BE2C (cell line): ENCODE results near the gene MXD4.

Experiments used
- DNase-seq: peaks from one replicate; pipeline ENCODE4 v3.0.0-alpha.2; 2020
- H3K27me3 ChIP-seq: fragments of 250-450 bp; sonication (Bioruptor Pico); 2 replicates; pipeline ENCODE4 v1.5.1; 2020; ENCODE audit warnings: mild to moderate bottlenecking
- H3K36me3 ChIP-seq: fragments of 250-450 bp; sonication (Bioruptor Pico); 2 replicates; pipeline ENCODE4 v1.5.1; 2020; ENCODE audit warnings: mild to moderate bottlenecking
- H3K4me1 ChIP-seq: fragments of 250-450 bp; sonication (Bioruptor Pico); 2 replicates; pipeline ENCODE4 v1.5.1; 2020
- H3K4me3 ChIP-seq: 2 replicates; pipeline ENCODE4 v1.5.1; 2011; ENCODE audit warnings: low read depth, low read length
- H3K9me3 ChIP-seq: fragments of 250-450 bp; sonication (Bioruptor Pico); 2 replicates; pipeline ENCODE4 v1.5.1; 2020
- TF ChIP-seq, protein P1 (sequence below): IDR thresholded peaks from 2 replicates; pipeline ENCODE4 v1.5.1; 2012; ENCODE audit warnings: mild to moderate bottlenecking, low read depth, low read length

The MXD4 gene

DNA sequence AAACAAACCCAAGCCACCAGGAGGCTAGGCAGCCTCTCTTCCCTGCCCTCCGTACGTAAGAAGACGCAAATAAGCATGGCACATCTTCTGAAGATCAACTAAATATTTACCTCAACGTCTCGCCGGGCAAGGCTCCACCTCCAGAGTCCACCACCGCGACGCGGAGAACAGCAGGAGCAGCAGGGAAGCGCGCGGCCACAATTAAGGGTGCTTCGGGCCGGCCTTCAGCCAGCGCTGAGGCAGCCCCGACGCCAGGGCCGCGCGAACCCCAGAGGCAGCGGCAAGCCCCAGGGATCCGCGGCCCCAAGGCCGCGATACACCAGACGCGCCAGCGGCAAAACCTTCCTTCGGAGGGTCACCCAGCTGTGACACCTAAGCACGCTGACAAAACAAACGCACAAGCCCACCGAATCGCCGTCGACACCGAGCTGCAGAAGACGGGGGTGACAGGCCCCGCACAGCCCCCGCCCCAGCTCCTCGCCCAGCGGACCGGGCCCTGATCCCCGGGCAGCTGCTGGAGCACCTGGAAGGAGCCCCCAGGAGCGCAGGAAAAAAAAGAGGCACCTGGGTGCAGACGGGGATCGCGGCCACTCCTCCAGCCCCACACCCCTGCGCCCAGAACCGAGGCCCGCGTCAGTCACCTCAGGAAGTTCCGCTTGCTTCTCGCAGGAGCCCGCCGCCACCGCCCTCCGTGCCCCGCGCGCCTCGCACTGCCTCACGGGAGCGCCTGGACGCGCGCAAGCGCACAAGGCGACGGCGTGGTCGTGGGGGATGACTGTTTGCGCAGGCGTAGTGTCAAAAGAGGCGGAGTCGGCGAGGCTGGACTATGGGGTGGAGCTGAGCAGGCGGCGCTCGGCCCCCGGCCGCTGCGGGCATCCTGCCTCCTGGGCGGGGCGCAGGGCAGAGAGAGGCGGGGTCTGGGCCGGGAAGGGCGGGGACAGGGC is 20.2 kb downstream of the MXD4 start, which contains the start of the genes HAUS3 and POLN:
Gene HAUS3, minus strand, starts transcription at position 712 of the 944 bp plus-strand sequence. CDS start 1,175 bp downstream, outside the sequence.
Gene POLN, minus strand, starts transcription at position 712 of the 944 bp plus-strand sequence. CDS start 12,890 bp downstream, outside the sequence.
- TF ChIP-seq, protein P1, sequence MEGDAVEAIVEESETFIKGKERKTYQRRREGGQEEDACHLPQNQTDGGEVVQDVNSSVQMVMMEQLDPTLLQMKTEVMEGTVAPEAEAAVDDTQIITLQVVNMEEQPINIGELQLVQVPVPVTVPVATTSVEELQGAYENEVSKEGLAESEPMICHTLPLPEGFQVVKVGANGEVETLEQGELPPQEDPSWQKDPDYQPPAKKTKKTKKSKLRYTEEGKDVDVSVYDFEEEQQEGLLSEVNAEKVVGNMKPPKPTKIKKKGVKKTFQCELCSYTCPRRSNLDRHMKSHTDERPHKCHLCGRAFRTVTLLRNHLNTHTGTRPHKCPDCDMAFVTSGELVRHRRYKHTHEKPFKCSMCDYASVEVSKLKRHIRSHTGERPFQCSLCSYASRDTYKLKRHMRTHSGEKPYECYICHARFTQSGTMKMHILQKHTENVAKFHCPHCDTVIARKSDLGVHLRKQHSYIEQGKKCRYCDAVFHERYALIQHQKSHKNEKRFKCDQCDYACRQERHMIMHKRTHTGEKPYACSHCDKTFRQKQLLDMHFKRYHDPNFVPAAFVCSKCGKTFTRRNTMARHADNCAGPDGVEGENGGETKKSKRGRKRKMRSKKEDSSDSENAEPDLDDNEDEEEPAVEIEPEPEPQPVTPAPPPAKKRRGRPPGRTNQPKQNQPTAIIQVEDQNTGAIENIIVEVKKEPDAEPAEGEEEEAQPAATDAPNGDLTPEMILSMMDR, result 0 out of 2 replicates have a peak, but pooled peaks have one; percentile 3
- peaks cover 18% of the 10 kb centered on the region for H3K36me3 ChIP-seq

DNA sequence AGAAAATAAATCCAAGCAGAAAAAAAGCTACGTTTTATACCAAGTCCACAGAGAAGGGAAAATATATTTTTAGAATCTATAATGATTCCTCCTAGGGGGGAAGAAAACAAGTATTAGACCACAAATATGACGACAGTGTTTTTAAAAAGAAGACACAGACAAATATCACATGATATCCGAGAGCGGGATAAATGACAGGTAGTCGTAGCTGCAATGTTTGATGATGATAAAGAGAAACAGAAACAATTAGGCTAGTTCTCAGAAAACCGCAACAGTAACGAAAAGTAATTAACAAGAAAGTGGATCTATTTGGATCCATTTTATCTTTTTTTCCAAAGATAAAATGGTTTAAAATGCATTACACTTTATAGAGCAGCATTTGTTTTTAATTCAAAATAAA is 20.9 kb downstream of the MXD4 start:
- no peak for DNase-seq
- H3K9me3 ChIP-seq, result no peaks in the 10 kb centered on the region
- peaks cover 3% of the 10 kb centered on the region; the same call in 1 of the 2 replicates for H3K4me1 ChIP-seq
- TF ChIP-seq, protein P1, result no peak
- peaks cover 21% of the 10 kb centered on the region for H3K36me3 ChIP-seq
- H3K4me3 ChIP-seq, result peak overlapping the region; percentile 92
- no peaks in the 10 kb centered on the region for H3K27me3 ChIP-seq

More for the DNA sequence above, 20.2 kb downstream of the MXD4 start, which contains the start of the genes HAUS3 and POLN:
- no peaks in the 10 kb centered on the region for H3K27me3 ChIP-seq
- H3K4me3 ChIP-seq, result peak within 1 kb of the TSS; percentile 92
- H3K9me3 ChIP-seq, result no peaks in the 10 kb centered on the region
- peak; percentile 99 for DNase-seq
- peaks cover 3% of the 10 kb centered on the region; the same call in 1 of the 2 replicates for H3K4me1 ChIP-seq

DNA sequence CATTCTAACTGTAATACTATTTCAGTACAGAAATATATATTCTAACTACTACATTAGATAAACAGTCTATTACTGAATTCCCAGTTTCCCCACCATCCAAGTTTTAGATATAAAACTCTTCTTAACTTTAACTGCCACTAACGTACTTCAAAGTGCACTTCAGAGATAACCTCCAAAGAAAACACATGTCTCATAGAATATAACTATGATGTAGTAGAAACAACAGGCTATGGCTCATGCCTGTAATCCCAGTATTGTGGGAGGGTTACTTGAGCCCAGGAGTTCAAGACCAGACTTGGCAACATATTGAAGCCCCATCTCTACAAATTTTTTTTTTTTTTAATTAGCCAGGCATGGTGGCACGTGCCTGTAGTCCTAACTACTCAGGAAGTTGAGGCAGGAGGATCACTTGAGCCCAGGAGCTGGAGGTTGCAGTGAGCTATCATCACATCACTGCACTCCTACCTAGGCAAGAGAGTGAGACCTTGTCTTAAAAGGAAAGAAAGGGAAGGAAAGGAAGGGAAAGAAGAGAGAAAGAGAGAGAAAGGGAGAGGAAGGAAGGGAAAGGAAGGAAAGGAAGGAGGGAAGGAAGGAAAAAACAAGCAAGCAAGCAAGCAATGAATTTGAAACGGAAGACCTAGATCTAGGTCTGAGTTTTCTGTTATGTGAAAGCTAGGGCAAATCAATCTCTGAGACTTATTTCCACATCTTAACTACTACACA is 24.8 kb downstream of the MXD4 start:
- Histone ChIP-seq H3K4me3 (no peak overlapping the region), H3K27me3 (no peaks in the 10 kb centered on the region), H3K36me3 (peaks cover 39% of the 10 kb centered on the region), H3K4me1 (peaks cover 3% of the 10 kb centered on the region; the same call in 1 of the 2 replicates), H3K9me3 (no peaks in the 10 kb centered on the region)
- TF ChIP-seq, protein P1, result no peak
- no peak for DNase-seq

DNA sequence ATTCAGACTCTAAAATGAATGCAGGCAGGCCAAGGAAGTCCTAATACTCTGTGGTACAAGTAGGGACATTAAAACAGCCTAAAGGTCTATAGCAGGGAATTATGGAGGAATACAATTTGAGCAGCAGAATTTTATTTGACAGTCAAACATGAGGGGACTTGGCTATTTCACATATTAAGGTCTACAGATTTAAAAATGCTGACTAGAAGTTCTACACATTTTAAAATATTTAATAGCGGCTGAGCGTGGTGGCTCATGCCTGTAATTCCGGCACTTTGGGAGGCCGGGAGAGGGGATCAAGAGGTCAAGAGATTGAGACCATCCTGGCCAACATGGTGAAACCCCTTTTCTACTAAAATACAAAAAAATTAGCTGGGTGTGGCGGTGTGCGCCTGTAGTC is 30.8 kb downstream of the MXD4 start:
- H3K9me3 ChIP-seq, result no peaks in the 10 kb centered on the region
- no peaks in the 10 kb centered on the region for H3K27me3 ChIP-seq
- peaks cover 21% of the 10 kb centered on the region for H3K36me3 ChIP-seq
- TF ChIP-seq, protein P1, result no peak
- DNase-seq, result no peak
- H3K4me1 ChIP-seq, result no peaks in the 10 kb centered on the region
- no peak overlapping the region for H3K4me3 ChIP-seq

DNA sequence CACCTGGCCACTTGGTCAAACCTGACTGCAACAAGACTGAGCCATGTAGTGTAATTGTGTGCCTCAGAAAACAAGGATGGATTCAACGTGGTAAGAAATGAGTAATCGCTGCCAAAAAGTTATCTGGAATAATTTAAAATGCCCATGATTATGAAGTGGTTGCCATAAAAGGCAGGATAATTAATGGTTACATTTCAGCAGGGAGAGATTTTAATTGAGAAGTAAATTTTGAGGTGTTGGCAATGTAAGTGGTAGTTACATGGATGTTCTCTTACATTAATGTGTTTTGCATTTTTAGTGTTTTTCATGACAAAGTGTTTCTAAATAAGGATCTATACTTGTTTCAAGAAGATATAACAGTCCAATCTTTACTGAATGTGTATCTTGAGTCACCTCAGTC is 35.6 kb downstream of the MXD4 start:
- H3K4me3 ChIP-seq, result no peak overlapping the region
- no peaks in the 10 kb centered on the region for H3K9me3 ChIP-seq
- no peak for DNase-seq
- H3K36me3 ChIP-seq, result peaks cover 9% of the 10 kb centered on the region
- no peaks in the 10 kb centered on the region for H3K27me3 ChIP-seq
- H3K4me1 ChIP-seq, result no peaks in the 10 kb centered on the region
- TF ChIP-seq, protein P1, result no peak
